Ascending aorta (tissue), 2 donors: Measurements from ENCODE around the gene SEMA3G. TPM values are rescaled to one million over a fixed set of nuclear protein-coding genes. Genes with fewer than 3 reads are reported as not detected.

Experiments used
- DNase-seq, 2 donors: peaks; one replicate each; pipeline ENCODE4 v3.0.0-alpha.2; 2019; ENCODE audit warnings: low spot score in 2 of 2
- H3K27ac ChIP-seq, 2 donors: fragments of 200-600 bp; sonication (generic); one replicate each; pipeline ENCODE4 v1.5.1; 2016 to 2017; ENCODE audit warnings: mild to moderate bottlenecking in 1 of 2
- H3K27me3 ChIP-seq: fragments of 200-600 bp; sonication (generic); one replicate; pipeline ENCODE4 v1.5.1; 2017
- H3K36me3 ChIP-seq, 2 donors: fragments of 200-600 bp; sonication (generic); one replicate each; pipeline ENCODE4 v1.5.1; 2016
- H3K4me1 ChIP-seq, 2 donors: fragments of 200-600 bp; sonication (generic); one replicate each; pipeline ENCODE4 v1.5.1; 2016 to 2017; ENCODE audit warnings: mild to moderate bottlenecking in 1 of 2
- H3K4me3 ChIP-seq, 2 donors: fragments of 200-600 bp; sonication (generic); one replicate each; pipeline ENCODE4 v1.5.1; 2016 to 2017; ENCODE audit warnings: mild to moderate bottlenecking in 1 of 2
- H3K9me3 ChIP-seq, 2 donors: fragments of 200-600 bp; sonication (generic); one replicate each; pipeline ENCODE4 v1.5.1; 2016
- CTCF ChIP-seq, 3 experiments: fragments of 200-600 bp in 2 of 3; fragments of 450-650 bp in 1 of 3; sonication (generic) in 2 of 3; IDR thresholded peaks; one replicate each; pipeline ENCODE4 v1.5.1; 2016 to 2019; ENCODE audit warnings: antibody characterized with exemption in 3 of 3, mild to moderate bottlenecking in 1 of 3, moderate library complexity in 1 of 3
- intact Hi-C: fragments of 100-400 bp; cut with DNase I; formaldehyde crosslinking; loops from one replicate; pipeline ENCODE4 v1.15.1; 2023
- total RNA-seq: library from RNA; depleted of rRNA; stranded (reverse); fragments of >200 nt; gene quantifications from one replicate; pipeline ENCODE4 v1.1.0, GENCODE V29; 2016

The SEMA3G gene
- total RNA-seq, 1 donor from 2014 or later: 163 TPM

- no peak for TF ChIP-seq CTCF (IDR thresholded peaks at IDR 0.05)
- Histone ChIP-seq H3K4me1 (peaks cover 0 to 4% of the 10 kb centered on the region in 2 donors), H3K4me3 (no peak overlapping the region), H3K36me3 (peaks cover 80 to 84% of the 10 kb centered on the region in 2 donors), H3K9me3 (no peaks in the 10 kb centered on the region), H3K27me3 (no peaks in the 10 kb centered on the region), H3K27ac (peak overlapping the region; percentile 7 to 53)
- DNase-seq: no peak
- intact Hi-C loops: no loop called here
Measured at GRCh38 chr3:52490035-52490938, 45.4 kb upstream of the SEMA3G start.

GRCh38 chr3:52489453-52489852 is 44.5 kb upstream of the SEMA3G start:
- peaks cover 0 to 4% of the 10 kb centered on the region in 2 donors for H3K4me1 ChIP-seq
- peaks cover 83 to 92% of the 10 kb centered on the region in 2 donors for H3K36me3 ChIP-seq
- no peaks in the 10 kb centered on the region for H3K9me3 ChIP-seq
- no peak overlapping the region for H3K27ac ChIP-seq
- no peak for DNase-seq
- TF ChIP-seq CTCF (IDR thresholded peaks at IDR 0.05): no peak
- no peak overlapping the region for H3K4me3 ChIP-seq
- intact Hi-C loops: no loop called here
- no peaks in the 10 kb centered on the region for H3K27me3 ChIP-seq

GRCh38 chr3:52488746-52489145 is 43.8 kb upstream of the SEMA3G start:
- no peak for TF ChIP-seq CTCF (IDR thresholded peaks at IDR 0.05)

GRCh38 chr3:52487788-52488691 is 43.1 kb upstream of the SEMA3G start:
- intact Hi-C loops: no loop called here
- no peak overlapping the region for H3K4me3 ChIP-seq
- H3K27ac ChIP-seq: no peak overlapping the region

More at GRCh38 chr3:52488746-52489145, 43.8 kb upstream of the SEMA3G start:
- Histone ChIP-seq H3K36me3 (peaks cover 83 to 94% of the 10 kb centered on the region in 2 donors), H3K27me3 (no peaks in the 10 kb centered on the region), H3K9me3 (no peaks in the 10 kb centered on the region), H3K4me1 (peaks cover 0 to 4% of the 10 kb centered on the region in 2 donors), H3K27ac (no peak overlapping the region), H3K4me3 (no peak overlapping the region)
- intact Hi-C loops: no loop called here
- no peak for DNase-seq

More at GRCh38 chr3:52487788-52488691, 43.1 kb upstream of the SEMA3G start:
- Histone ChIP-seq H3K27me3 (no peaks in the 10 kb centered on the region), H3K9me3 (no peaks in the 10 kb centered on the region), H3K36me3 (peaks cover 79 to 90% of the 10 kb centered on the region in 2 donors), H3K4me1 (peaks cover 0 to 6% of the 10 kb centered on the region in 2 donors)
- no peak for TF ChIP-seq CTCF (IDR thresholded peaks at IDR 0.05)
- DNase-seq: no peak
